Measurements from ENCODE around the gene TAF4B. TPM values are rescaled to one million over a fixed set of nuclear protein-coding genes. Genes with fewer than 3 reads are reported as not detected.
"Not testable (repeated sequence)": the region's sequence is repeated elsewhere in the genome, so short reads cannot be mapped to it uniquely, and the experiment has no call there.

TAF4B gene
- total RNA-seq, 1 donor from 2014 or later, result 13.4 TPM

DNA sequence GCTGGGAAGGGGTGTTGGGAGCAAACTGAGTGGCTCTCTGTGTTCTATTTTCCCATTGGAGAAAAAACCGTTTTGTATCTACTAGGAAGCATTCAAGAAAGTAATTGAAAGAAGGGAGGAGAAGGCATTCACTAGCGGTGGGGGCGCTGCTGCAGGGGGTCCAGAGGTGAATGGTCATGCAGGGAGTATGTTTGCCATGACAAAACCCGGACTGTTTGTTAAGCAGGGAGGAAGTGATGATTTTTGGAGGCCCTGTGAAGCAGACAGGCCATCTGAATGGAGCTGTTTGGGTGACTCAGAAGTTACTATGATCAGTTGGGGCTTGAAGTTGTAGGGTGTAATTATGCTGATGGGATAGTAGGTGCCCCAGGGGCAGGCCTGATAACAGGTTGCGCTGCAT is 7.0 kb downstream of the TAF4B start:
- TF ChIP-seq, protein P1, sequence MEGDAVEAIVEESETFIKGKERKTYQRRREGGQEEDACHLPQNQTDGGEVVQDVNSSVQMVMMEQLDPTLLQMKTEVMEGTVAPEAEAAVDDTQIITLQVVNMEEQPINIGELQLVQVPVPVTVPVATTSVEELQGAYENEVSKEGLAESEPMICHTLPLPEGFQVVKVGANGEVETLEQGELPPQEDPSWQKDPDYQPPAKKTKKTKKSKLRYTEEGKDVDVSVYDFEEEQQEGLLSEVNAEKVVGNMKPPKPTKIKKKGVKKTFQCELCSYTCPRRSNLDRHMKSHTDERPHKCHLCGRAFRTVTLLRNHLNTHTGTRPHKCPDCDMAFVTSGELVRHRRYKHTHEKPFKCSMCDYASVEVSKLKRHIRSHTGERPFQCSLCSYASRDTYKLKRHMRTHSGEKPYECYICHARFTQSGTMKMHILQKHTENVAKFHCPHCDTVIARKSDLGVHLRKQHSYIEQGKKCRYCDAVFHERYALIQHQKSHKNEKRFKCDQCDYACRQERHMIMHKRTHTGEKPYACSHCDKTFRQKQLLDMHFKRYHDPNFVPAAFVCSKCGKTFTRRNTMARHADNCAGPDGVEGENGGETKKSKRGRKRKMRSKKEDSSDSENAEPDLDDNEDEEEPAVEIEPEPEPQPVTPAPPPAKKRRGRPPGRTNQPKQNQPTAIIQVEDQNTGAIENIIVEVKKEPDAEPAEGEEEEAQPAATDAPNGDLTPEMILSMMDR (IDR thresholded peaks at IDR 0.05), result no peak
- ChIA-PET POLR2A (no interaction called here), CTCF (no interaction called here)
- intact Hi-C loops (cut with micrococcal nuclease), result no loop called here
- peaks cover 2% of the 10 kb centered on the region for H3K36me3 Mint-ChIP-seq (ENCODE audit: low read depth)
- no peak overlapping the region for H3K4me3 Mint-ChIP-seq
- peaks cover 45% of the 10 kb centered on the region for H3K4me1 Mint-ChIP-seq
- DNase-seq (no peak), ATAC-seq (ENCODE audit: low read depth) (no peak)
- no peaks in the 10 kb centered on the region for H3K27me3 Mint-ChIP-seq
- no peaks in the 10 kb centered on the region for H3K9me3 Mint-ChIP-seq
- H3K27ac Mint-ChIP-seq, result no peak overlapping the region

DNA sequence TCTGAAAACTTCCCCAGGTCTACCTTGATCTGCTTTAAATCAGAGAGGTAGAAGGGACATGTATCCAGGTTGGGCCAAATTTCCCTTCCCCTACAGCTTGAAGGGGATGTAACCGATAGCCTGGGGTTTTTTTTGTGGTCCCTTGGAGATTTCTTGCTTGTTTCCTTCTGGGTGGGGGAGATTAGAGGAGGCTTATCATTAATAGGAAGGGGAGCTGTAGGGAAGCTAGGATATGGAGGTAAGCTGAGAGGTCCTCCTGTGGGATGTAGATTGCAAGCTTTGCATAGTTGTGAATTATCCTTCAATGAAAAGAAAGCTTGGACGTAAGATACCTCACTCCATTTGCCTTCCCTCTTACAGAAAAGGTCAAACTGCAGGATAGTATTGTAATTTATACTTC is 11.1 kb downstream of the TAF4B start:
- H3K4me3 Mint-ChIP-seq; DNase-seq; H3K36me3 Mint-ChIP-seq (ENCODE audit: low read depth); H3K9me3 Mint-ChIP-seq; H3K27ac Mint-ChIP-seq; H3K27me3 Mint-ChIP-seq; intact Hi-C loops (cut with micrococcal nuclease); CTCF ChIA-PET; ATAC-seq (ENCODE audit: low read depth): not testable (repeated sequence)
- H3K4me1 Mint-ChIP-seq, result peaks cover 38% of the 10 kb centered on the region
- POLR2A ChIA-PET, result interaction anchor here (0.6 kb wide), 1 partner anchor 42 kb away, joined by 7 read pairs; no protein-coding TSS in a partner anchor

DNA sequence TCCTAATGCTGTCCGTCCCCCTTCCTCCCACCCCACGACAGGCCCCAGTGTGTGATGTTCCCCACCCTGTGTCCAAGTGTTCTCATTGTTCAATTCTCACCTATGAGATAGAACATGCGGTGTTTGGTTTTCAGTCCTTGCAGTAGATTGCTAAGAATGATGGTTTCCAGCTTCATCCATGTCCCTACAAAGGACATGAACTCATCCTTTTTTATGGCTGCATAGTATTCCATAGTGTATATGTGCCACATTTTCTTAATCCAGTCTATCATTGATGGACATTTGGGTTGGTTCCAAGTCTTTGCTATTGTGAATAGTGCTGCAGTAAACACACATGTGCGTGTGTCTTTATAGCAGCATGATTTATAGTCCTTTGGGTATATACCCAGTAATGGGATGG is 12.5 kb downstream of the TAF4B start:
- POLR2A ChIA-PET; H3K4me3 Mint-ChIP-seq; CTCF ChIA-PET; H3K27me3 Mint-ChIP-seq; H3K27ac Mint-ChIP-seq; DNase-seq; intact Hi-C loops (cut with micrococcal nuclease); ATAC-seq (ENCODE audit: low read depth): not testable (repeated sequence)
- Mint-ChIP-seq H3K9me3 (peaks cover 12% of the 10 kb centered on the region), H3K36me3 (ENCODE audit: low read depth) (peaks cover 21% of the 10 kb centered on the region), H3K4me1 (peaks cover 29% of the 10 kb centered on the region)

DNA sequence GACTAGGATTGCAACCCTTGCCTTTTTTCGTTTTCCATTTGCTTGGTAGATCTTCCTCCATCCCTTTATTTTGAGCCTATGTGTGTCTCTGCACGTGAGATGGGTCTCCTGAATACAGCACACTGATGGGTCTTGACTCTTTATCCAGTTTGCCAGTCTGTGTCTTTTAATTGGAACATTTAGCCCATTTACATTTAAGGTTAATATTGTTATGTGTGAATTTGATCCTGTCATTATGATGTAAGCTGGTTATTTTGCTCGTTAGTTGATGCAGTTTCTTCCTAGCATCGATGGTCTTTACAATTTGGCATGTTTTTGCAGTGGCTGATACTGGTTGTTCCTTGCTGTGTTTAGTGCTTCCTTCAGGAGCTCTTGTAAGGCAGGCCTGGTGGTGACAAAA is 16.1 kb downstream of the TAF4B start:
- POLR2A ChIA-PET; H3K4me3 Mint-ChIP-seq; H3K27ac Mint-ChIP-seq; ATAC-seq (ENCODE audit: low read depth); CTCF ChIA-PET; H3K4me1 Mint-ChIP-seq; DNase-seq; intact Hi-C loops (cut with micrococcal nuclease); H3K27me3 Mint-ChIP-seq: not testable (repeated sequence)
- Mint-ChIP-seq H3K36me3 (ENCODE audit: low read depth) (peaks cover 32% of the 10 kb centered on the region), H3K9me3 (peaks cover 12% of the 10 kb centered on the region)

DNA sequence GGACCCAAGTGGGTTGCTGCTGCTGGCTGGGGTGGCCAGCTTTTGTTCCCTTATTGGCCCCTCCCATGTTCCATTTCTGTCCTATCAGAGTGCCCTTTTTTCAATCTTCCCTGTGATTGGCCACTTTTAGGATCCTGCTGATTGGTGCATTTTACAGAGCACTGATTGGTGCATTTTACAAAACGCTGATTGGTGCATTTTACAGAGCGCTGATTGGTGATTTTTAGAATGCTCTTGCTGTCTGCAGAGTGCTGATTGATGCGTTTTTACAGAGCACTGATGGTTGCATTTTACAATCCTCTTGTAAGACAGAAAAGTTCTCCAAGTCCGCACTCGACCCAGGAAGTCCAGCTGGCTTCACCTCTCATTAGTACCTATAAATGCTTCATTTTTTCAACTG is 19.2 kb downstream of the TAF4B start:
- ATAC-seq (ENCODE audit: low read depth); H3K4me1 Mint-ChIP-seq; H3K9me3 Mint-ChIP-seq; CTCF ChIA-PET; H3K27ac Mint-ChIP-seq; H3K4me3 Mint-ChIP-seq; DNase-seq; H3K27me3 Mint-ChIP-seq; intact Hi-C loops (cut with micrococcal nuclease); POLR2A ChIA-PET: not testable (repeated sequence)
- peaks cover 32% of the 10 kb centered on the region for H3K36me3 Mint-ChIP-seq (ENCODE audit: low read depth)

DNA sequence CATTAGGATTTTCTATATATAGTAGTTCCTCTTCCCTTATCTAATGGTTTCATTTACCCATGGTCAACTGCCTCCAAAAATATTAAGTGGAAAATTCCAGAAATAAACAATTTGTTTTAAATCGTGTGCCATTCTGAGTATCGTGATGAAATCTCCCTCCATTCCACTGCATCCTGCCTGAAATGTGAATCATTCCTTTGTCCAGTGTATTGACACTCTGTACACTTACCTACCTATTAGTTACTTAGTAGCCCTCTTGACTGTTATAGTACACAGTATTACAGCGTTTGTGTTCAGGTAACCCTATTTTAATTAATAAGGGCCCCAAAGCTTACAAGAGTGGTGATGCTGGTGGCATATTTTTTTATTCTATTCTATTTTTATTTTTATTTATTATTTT is 26.2 kb downstream of the TAF4B start:
- H3K27me3 Mint-ChIP-seq, result no peaks in the 10 kb centered on the region
- H3K4me1 Mint-ChIP-seq, result peaks cover 49% of the 10 kb centered on the region
- TF ChIP-seq, protein P1 (IDR thresholded peaks at IDR 0.05), result no peak
- ChIA-PET POLR2A (no interaction called here), CTCF (no interaction called here)
- no peak for ATAC-seq (ENCODE audit: low read depth)
- no peaks in the 10 kb centered on the region for H3K36me3 Mint-ChIP-seq (ENCODE audit: low read depth)
- H3K27ac Mint-ChIP-seq, result no peak overlapping the region
- intact Hi-C loops (cut with micrococcal nuclease), result no loop called here
- no peak for DNase-seq
- no peaks in the 10 kb centered on the region for H3K9me3 Mint-ChIP-seq
- no peak overlapping the region for H3K4me3 Mint-ChIP-seq

DNA sequence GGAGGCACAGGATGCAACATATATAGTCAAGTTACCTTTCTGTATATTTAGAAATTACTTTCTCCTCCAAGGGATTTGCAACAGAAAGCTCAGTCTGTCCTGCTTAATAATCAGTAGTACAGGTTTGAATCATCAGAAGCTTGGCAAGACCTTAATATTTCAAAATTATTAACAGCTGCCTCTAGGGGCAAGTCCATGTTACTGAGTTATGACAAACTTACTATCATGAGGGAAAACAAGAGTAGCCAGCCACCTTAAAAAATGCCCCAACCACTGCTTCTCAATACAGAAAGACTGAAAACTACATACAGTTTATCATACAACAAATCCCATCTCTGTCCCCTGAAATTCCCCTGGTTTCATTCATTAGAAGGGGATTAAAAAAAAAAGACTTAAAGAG is 28.6 kb downstream of the TAF4B start:
- not testable (repeated sequence) for DNase-seq; H3K27me3 Mint-ChIP-seq; H3K9me3 Mint-ChIP-seq; H3K4me3 Mint-ChIP-seq; H3K36me3 Mint-ChIP-seq (ENCODE audit: low read depth)
- CTCF ChIA-PET, result interaction anchor here (0.9 to 1.3 kb wide), 2 partner anchors 165 to 206 kb away, joined by 3 to 5 read pairs; no protein-coding TSS in a partner anchor
- H3K4me1 Mint-ChIP-seq, result peaks cover 54% of the 10 kb centered on the region
- intact Hi-C loops (cut with micrococcal nuclease), result loop anchor here (1.0 kb wide), 2 partner anchors 29 to 165 kb away; partner anchors contain the start of genes SS18 and TAF4B
- peak overlapping the region; percentile 72 for H3K27ac Mint-ChIP-seq
- peak; percentile 37 for ATAC-seq (ENCODE audit: low read depth)
- POLR2A ChIA-PET, result interaction anchor here (0.7 to 1.6 kb wide), 3 partner anchors 29 to 184 kb away, joined by 3 to 4 read pairs (median 3); partner anchors contain the start of gene TAF4B
